ENCODE data around the gene TMX4. TPM values are rescaled to one million over a fixed set of nuclear protein-coding genes. Genes with fewer than 3 reads are reported as not detected.

The TMX4 gene
- total RNA-seq, 1 experiment from 2014 or later = 11.7 TPM

- H3K27me3 Mint-ChIP-seq (ENCODE audit: low read depth) = no peaks in the 10 kb centered on the region
- Histone ChIP-seq H3K4ac (ENCODE audit: low read depth, low read length) (no peak overlapping the region), H3T11ph (ENCODE audit: low read length) (no peak overlapping the region), H3K79me1 (ENCODE audit: insufficient read depth, low read depth, low read length, poor library complexity, severe bottlenecking) (no peaks in the 10 kb centered on the region), H3K56ac (ENCODE audit: insufficient read length, low read depth, low read length) (no peak overlapping the region), H3K23me2 (ENCODE audit: insufficient read length, low read depth, low read length, poor library complexity, severe bottlenecking) (no peaks in the 10 kb centered on the region), H4K20me1 (ENCODE audit: control insufficient read depth, insufficient read depth, insufficient read length) (no peaks in the 10 kb centered on the region), H4K5ac (ENCODE audit: insufficient read length, low read depth, low read length) (no peak overlapping the region), H3K27ac (ENCODE audit: insufficient read length, low read depth, low read length) (no peak overlapping the region), H4K91ac (ENCODE audit: insufficient read length, low read depth, low read length) (no peak overlapping the region), H3K4me2 (ENCODE audit: insufficient read depth, insufficient read length, low read length) (no peak overlapping the region), H2AFZ (ENCODE audit: low read length) (no peak overlapping the region), H3K23ac (ENCODE audit: insufficient read length, low read depth, low read length) (no peak overlapping the region), H2BK12ac (ENCODE audit: insufficient read length, low read depth, low read length) (no peak overlapping the region), H3K9ac (ENCODE audit: extremely low read depth, insufficient read length, low read length) (no peak overlapping the region), H2BK120ac (ENCODE audit: low read depth, low read length, poor library complexity, severe bottlenecking) (no peak overlapping the region), H3K27me3 (ENCODE audit: insufficient read depth, low read length) (no peaks in the 10 kb centered on the region), H2BK15ac (ENCODE audit: low read depth, low read length) (no peak overlapping the region), H2BK5ac (ENCODE audit: insufficient read length, low read length) (no peak overlapping the region), H3K14ac (ENCODE audit: insufficient read depth, low read length) (no peak overlapping the region), H3K18ac (ENCODE audit: insufficient read length, low read depth, low read length) (no peak overlapping the region), H3K9me3 (ENCODE audit: control insufficient read depth, low read depth, low read length) (no peaks in the 10 kb centered on the region), H4K8ac (replicated peaks; ENCODE audit: insufficient read length, low read depth, low read length) (no peak overlapping the region), H3K79me2 (ENCODE audit: insufficient read depth, low read length) (no peaks in the 10 kb centered on the region), H2AK5ac (ENCODE audit: insufficient read length, low read length) (no peak overlapping the region), H3K4me1 (ENCODE audit: insufficient read depth, low read length) (no peaks in the 10 kb centered on the region), H2BK20ac (ENCODE audit: low read depth, low read length, poor library complexity, severe bottlenecking) (no peak overlapping the region)
- TF ChIP-seq CTCF (conservative IDR thresholded peaks at IDR 0.05) = no peak
- H3K4me1 Mint-ChIP-seq = no peaks in the 10 kb centered on the region
- H3K36me3 Mint-ChIP-seq (ENCODE audit: insufficient read depth in 1 of 3, low read depth in 3 of 3) = no peaks in the 10 kb centered on the region
- H3K4me3 Mint-ChIP-seq = no peak overlapping the region
- H3K27ac Mint-ChIP-seq = no peak overlapping the region
- no peak for DNase-seq
- H3K9me3 Mint-ChIP-seq = no peaks in the 10 kb centered on the region
- no CpG with 5 or more reads among the region's 3 CpGs for WGBS (ENCODE audit: extremely low coverage, insufficient read length, low lambda C conversion rate)
These were observed 38.3 kb upstream of the TMX4 start for GRCh38 chr20:8057871-8058270.
